ENCODE data around the gene KCNJ4.

GRCh38 chr22:38436629-38437395 lies 18.2 kb downstream of the KCNJ4 start:
- TF ChIP-seq CTCF (optimal IDR thresholded peaks at IDR 0.05 in 1 of 3, IDR thresholded peaks at IDR 0.05 in 1 of 3, conservative IDR thresholded peaks at IDR 0.05 in 1 of 3; ENCODE audit: extremely low read depth in 1 of 3, insufficient read depth in 2 of 3, low read length in 3 of 3), result no peak
- no peak for TF ChIP-seq EZH2 (IDR thresholded peaks at IDR 0.05; ENCODE audit: low read length)
